Gastroesophageal sphincter (tissue), 4 donors: Measurements from ENCODE around the gene HDAC4. TPM values are rescaled to one million over a fixed set of nuclear protein-coding genes. Genes with fewer than 3 reads are reported as not detected.
A peak's percentile ranks its signal among the peaks of the same experiment; 100 is the strongest.

ENCODE experiments used
- ATAC-seq: fragments of 150-250 bp; one replicate; pipeline ENCODE4 v1.9.1; 2016; ENCODE audit warnings: mild to moderate bottlenecking, moderate library complexity
- H3K27ac ChIP-seq, 4 donors: fragments of 200-600 bp; sonication (generic) in 3 of 4; 1 replicate in 3 of 4; 2 replicates in 1 of 4; pipeline ENCODE4 v1.5.1; 2016 to 2019
- H3K27me3 ChIP-seq: fragments of 200-600 bp; sonication (generic); one replicate; pipeline ENCODE4 v1.5.1; 2019
- H3K36me3 ChIP-seq, 2 donors: fragments of 200-600 bp; sonication (generic); one replicate each; pipeline ENCODE4 v1.5.1; 2019; ENCODE audit warnings: control low read depth in 1 of 2
- H3K4me1 ChIP-seq, 3 donors: fragments of 200-600 bp; sonication (generic); 1 replicate in 2 of 3; 2 replicates in 1 of 3; pipeline ENCODE4 v1.5.1; 2016 to 2019; ENCODE audit warnings: control low read depth in 2 of 3
- H3K4me3 ChIP-seq, 2 donors: fragments of 200-600 bp; sonication (generic); one replicate each; pipeline ENCODE4 v1.5.1; 2019; ENCODE audit warnings: mild to moderate bottlenecking in 1 of 2, moderate library complexity in 1 of 2
- H3K9me3 ChIP-seq, 3 donors: fragments of 200-600 bp; sonication (generic); one replicate each; pipeline ENCODE4 v1.5.1; 2017 to 2019; ENCODE audit warnings: control low read depth in 2 of 3
- CTCF ChIP-seq, 4 experiments: fragments of 200-600 bp in 2 of 4; fragments of 450-650 bp in 2 of 4; sonication (generic) in 1 of 4; IDR thresholded peaks; one replicate each; pipeline ENCODE4 v1.5.1; 2017 to 2019; ENCODE audit warnings: antibody characterized with exemption in 4 of 4, mild to moderate bottlenecking in 2 of 4, moderate library complexity in 2 of 4
- EP300 ChIP-seq: sonication (generic); formaldehyde crosslinking; IDR thresholded peaks from one replicate; pipeline ENCODE4 v1.6.1; 2017; ENCODE audit warnings: antibody characterized with exemption, mild to moderate bottlenecking
- POLR2A ChIP-seq, 2 donors: fragments of 450-650 bp; IDR thresholded peaks; one replicate each; pipeline ENCODE4 v1.6.1; 2017; ENCODE audit warnings: antibody characterized with exemption in 2 of 2, mild to moderate bottlenecking in 2 of 2, moderate library complexity in 1 of 2
- POLR2AphosphoS5 ChIP-seq: sonication (generic); formaldehyde crosslinking; IDR thresholded peaks from one replicate; pipeline ENCODE4 v1.6.1; 2017; ENCODE audit warnings: antibody characterized with exemption
- WGBS, 2 donors: methylation state at CpG; one replicate each; pipeline ENCODE4 v1.1.5; 2018; ENCODE audit warnings: low coverage in 1 of 2; 5-methylcytosine and 5-hydroxymethylcytosine counted together
- total RNA-seq, 4 donors: library from RNA; depleted of rRNA; stranded (reverse); fragments of >200 nt; gene quantifications; one replicate each; pipeline ENCODE4 v1.1.0, GENCODE V29; 2016

Gene HDAC4
- total RNA-seq, 4 donors from 2014 or later, result 41.3 to 104 (median 85.8) TPM

DNA sequence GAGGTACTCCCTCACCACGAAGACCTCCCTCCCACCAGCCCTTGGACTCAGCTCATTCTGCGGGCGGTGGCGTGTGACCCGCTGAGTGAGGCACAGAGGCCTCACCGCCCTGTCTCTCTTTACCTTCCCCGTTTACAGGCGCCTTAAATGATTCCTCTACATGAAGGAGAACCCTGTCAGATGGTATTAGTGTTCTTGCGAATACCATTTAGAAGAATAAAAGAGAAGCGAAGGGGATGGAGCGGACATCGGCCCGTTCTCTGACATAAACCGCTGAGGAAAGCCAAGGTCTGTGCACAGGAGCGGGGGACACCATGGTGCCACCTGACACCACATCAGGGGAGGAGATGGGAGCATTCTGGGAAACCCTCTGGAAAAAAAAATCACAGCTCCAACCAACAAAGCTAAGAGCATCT, 179.8 kb downstream of the HDAC4 start:
- no peaks in the 10 kb centered on the region for H3K9me3 ChIP-seq
- TF ChIP-seq CTCF (IDR thresholded peaks at IDR 0.05) (no peak), EP300 (no peak), POLR2A (IDR thresholded peaks at IDR 0.05) (no peak), POLR2AphosphoS5 (no peak)
- WGBS, 2 donors, result 91 to 94% methylated on average over 8 of the region's 15 CpGs
- ATAC-seq, result no peak
- no peak overlapping the region for H3K4me3 ChIP-seq
- peak overlapping the region; percentile 92 to 95 (median 94) for H3K27ac ChIP-seq
- H3K36me3 ChIP-seq, result no peaks in the 10 kb centered on the region
- peaks cover 20 to 86% (median 57%) of the 10 kb centered on the region in 3 donors for H3K4me1 ChIP-seq
- H3K27me3 ChIP-seq, result no peaks in the 10 kb centered on the region

- TF ChIP-seq CTCF (IDR thresholded peaks at IDR 0.05) (no peak), POLR2A (IDR thresholded peaks at IDR 0.05) (no peak), EP300 (no peak), POLR2AphosphoS5 (no peak)
- H3K9me3 ChIP-seq, result no peaks in the 10 kb centered on the region
- H3K27me3 ChIP-seq, result no peaks in the 10 kb centered on the region
- H3K4me3 ChIP-seq, result no peak overlapping the region
- peaks cover 20 to 86% (median 55%) of the 10 kb centered on the region in 3 donors for H3K4me1 ChIP-seq
- H3K36me3 ChIP-seq, result no peaks in the 10 kb centered on the region
- no peak for ATAC-seq
- peak overlapping the region; percentile 92 to 95 (median 94) for H3K27ac ChIP-seq
- 86 to 91% methylated on average over 8 to 9 of the region's 9 CpGs for WGBS, 2 donors
Observed at GRCh38 chr2:239220341-239220740, 180.5 kb downstream of the HDAC4 start.

DNA sequence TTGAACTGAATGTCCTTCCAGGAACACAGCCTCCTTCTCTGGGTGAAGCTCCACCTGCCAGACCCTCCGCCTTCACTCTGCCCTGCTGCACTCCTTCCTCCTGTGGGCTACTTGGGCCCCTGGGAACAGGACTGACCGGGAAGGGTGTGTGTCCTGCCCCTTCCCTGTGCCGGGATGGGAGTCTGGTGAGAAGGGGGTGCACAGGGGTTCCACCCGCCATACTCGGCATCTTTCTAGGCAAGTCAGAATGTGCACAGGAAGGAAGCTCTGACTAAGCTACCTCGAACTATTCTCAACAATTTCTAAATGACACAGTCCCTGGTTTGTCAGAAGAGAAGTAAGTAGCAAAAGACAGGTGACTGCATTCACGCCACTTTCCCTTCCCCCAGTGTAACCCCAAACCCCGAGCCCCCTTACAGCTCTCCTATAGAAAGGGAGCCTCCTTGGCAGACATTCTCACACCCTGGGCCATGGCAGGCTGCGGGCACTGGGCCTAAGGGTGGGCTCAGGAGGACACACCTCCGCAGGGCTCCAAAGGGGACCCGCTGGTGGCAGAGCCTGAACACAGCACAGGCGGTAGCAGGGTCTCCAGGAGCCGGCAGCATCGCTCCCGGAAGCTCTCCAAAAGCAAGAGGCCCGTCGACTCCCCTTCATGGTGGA, 184.1 kb downstream of the HDAC4 start:
- H3K27ac ChIP-seq, result peak overlapping the region in 3 of 4 donors; percentile 58 to 75 (median 74)
- H3K36me3 ChIP-seq, result no peaks in the 10 kb centered on the region
- no peaks in the 10 kb centered on the region for H3K27me3 ChIP-seq
- 78% methylated on average over 4 of the region's 17 CpGs; no CpG with 5 or more reads in 1 of the 2 donors for WGBS, 2 donors
- TF ChIP-seq CTCF (IDR thresholded peaks at IDR 0.05) (no peak), EP300 (no peak)
- no peak overlapping the region for H3K4me3 ChIP-seq
- no peaks in the 10 kb centered on the region for H3K9me3 ChIP-seq
- peaks cover 7 to 86% (median 56%) of the 10 kb centered on the region in 3 donors for H3K4me1 ChIP-seq
- no peak for ATAC-seq

DNA sequence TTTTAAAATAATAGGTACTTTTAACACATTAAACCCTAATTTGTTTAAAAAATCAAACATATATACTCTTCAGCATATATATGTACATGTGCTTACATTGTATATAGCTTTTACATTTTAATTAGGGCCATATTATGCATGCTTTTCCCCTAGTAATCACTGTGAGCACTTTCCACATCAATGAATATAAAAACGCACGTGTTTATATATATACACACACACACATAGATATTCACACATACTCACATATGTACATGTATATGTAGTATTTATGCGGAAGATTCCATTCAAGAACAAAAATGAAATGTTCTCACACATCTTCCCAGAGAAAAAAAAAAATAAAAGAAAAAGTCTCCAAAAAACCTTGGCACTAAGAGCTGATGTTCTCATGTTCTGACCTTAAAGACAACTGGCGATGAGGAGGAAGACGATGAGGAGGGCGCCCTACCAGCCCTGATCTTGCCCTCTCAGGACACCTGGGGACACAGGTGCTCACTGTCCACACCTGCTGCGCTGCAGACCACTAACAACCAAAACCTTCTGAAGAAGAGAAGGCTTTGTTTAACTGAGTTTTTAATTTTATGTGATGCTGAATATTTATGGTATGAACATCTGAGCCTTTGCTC, 184.7 kb downstream of the HDAC4 start:
- Histone ChIP-seq H3K4me1 (peaks cover 7 to 86% (median 56%) of the 10 kb centered on the region in 3 donors), H3K36me3 (no peaks in the 10 kb centered on the region), H3K9me3 (no peaks in the 10 kb centered on the region), H3K27ac (peak overlapping the region in 3 of 4 donors; percentile 62 to 76 (median 75)), H3K27me3 (no peaks in the 10 kb centered on the region), H3K4me3 (no peak overlapping the region)
- no peak for ATAC-seq
- TF ChIP-seq CTCF (IDR thresholded peaks at IDR 0.05) (no peak), EP300 (no peak), POLR2AphosphoS5 (no peak), POLR2A (IDR thresholded peaks at IDR 0.05) (no peak)
- 67 to 73% methylated on average over 7 of the region's 7 CpGs for WGBS, 2 donors
